Fibroblast of lung (primary cell): Measurements from ENCODE around the gene FERMT2. TPM values are rescaled to one million over a fixed set of nuclear protein-coding genes. Genes with fewer than 3 reads are reported as not detected.

ENCODE experiments used
- DNase-seq, 2 donors: peaks; one replicate each; pipeline versions ENCODE4 v3.0.0 to v3.0.0-alpha.2; 2010; ENCODE audit warnings: low read depth in 2 of 2
- H2AFZ ChIP-seq: 2 replicates; pipeline ENCODE4 v1.5.1; 2012; ENCODE audit warnings: low read length, control low read depth, inconsistent platforms
- H3K27ac ChIP-seq: 2 replicates; pipeline ENCODE4 v1.5.1; 2011; ENCODE audit warnings: low read length, control low read depth; ENCODE audit not compliant: insufficient read depth
- H3K27me3 ChIP-seq: 2 replicates; pipeline ENCODE4 v1.5.1; 2011; ENCODE audit warnings: mild to moderate bottlenecking, low read length; ENCODE audit not compliant: control insufficient read depth, insufficient read depth
- H3K36me3 ChIP-seq: 2 replicates; pipeline ENCODE4 v1.5.1; 2011; ENCODE audit warnings: low read length; ENCODE audit not compliant: control insufficient read depth, insufficient read depth
- H3K4me1 ChIP-seq: 2 replicates; pipeline ENCODE4 v1.5.1; 2011; ENCODE audit warnings: low read length; ENCODE audit not compliant: control insufficient read depth, insufficient read depth; ENCODE audit errors: extremely low read depth
- H3K4me2 ChIP-seq: 2 replicates; pipeline ENCODE4 v1.5.1; 2011; ENCODE audit warnings: low read length, control low read depth; ENCODE audit not compliant: insufficient read depth; ENCODE audit errors: extremely low read depth
- H3K4me3 ChIP-seq, 4 experiments: fragments of 200-600 bp in 1 of 4; sonication (generic) in 1 of 4; replicated peaks in 1 of 4; 2 replicates each; pipeline ENCODE4 v1.5.1; 2011 to 2016; ENCODE audit warnings: low read length in 4 of 4, low read depth in 3 of 4, mild to moderate bottlenecking in 3 of 4, control low read depth in 2 of 4, inconsistent platforms in 1 of 4, mixed read lengths in 1 of 4; ENCODE audit not compliant: insufficient read depth in 1 of 4; ENCODE audit errors: control extremely low read depth in 1 of 4
- H3K79me2 ChIP-seq: 2 replicates; pipeline ENCODE4 v1.5.1; 2012; ENCODE audit warnings: mild to moderate bottlenecking, low read length, inconsistent platforms; ENCODE audit not compliant: control insufficient read depth, insufficient read depth
- H3K9ac ChIP-seq: 2 replicates; pipeline ENCODE4 v1.5.1; 2011; ENCODE audit warnings: mild to moderate bottlenecking, low read length, control low read depth; ENCODE audit not compliant: insufficient read depth
- H3K9me3 ChIP-seq: 2 replicates; pipeline ENCODE4 v1.5.1; 2012; ENCODE audit warnings: low read depth, low read length; ENCODE audit not compliant: control insufficient read depth, insufficient read depth
- H4K20me1 ChIP-seq: 2 replicates; pipeline ENCODE4 v1.5.1; 2011; ENCODE audit warnings: low read length; ENCODE audit not compliant: control insufficient read depth, insufficient read depth; ENCODE audit errors: extremely low read depth
- CTCF ChIP-seq, 2 donors: IDR thresholded peaks in 1 of 2; conservative IDR thresholded peaks in 1 of 2; 1 replicate in 1 of 2; 2 replicates in 1 of 2; pipeline ENCODE4 v1.5.1; 2011 to 2012; ENCODE audit warnings: low read length in 2 of 2, control low read depth in 1 of 2, inconsistent platforms in 1 of 2, low read depth in 1 of 2, mild to moderate bottlenecking in 1 of 2
- EZH2 ChIP-seq: IDR thresholded peaks from 2 replicates; pipeline ENCODE4 v1.5.1; 2012; ENCODE audit warnings: low read length, control low read depth, mild to moderate bottlenecking; ENCODE audit errors: missing control alignments
- polyA plus RNA-seq, 2 donors: library from polyadenylated mRNA; depleted of rRNA in 1 of 2; stranded (reverse) in 1 of 2; unstranded in 1 of 2; fragments of >200 nt; gene quantifications; 2 replicates each; pipeline ENCODE4 v1.2.1, GENCODE V29; 2011 to 2012; ENCODE audit warnings: missing spikeins in 1 of 2
- total RNA-seq: library from RNA; depleted of rRNA; stranded (reverse); fragments of >200 nt; gene quantifications from 2 replicates; pipeline ENCODE4 v1.2.1, GENCODE V29; 2014

The FERMT2 gene
- total and polyA plus RNA-seq, 2 donors (not counting 1 experiment from before 2014, with no cell fraction given): 111 to 439 TPM

GRCh38 chr14:52827426-52827825 is 123.4 kb downstream of the FERMT2 start:
- DNase-seq: no peak
- H3K9me3 ChIP-seq: no peaks in the 10 kb centered on the region
- no peak overlapping the region for H2AFZ ChIP-seq
- H4K20me1 ChIP-seq: no peaks in the 10 kb centered on the region
- H3K79me2 ChIP-seq: no peaks in the 10 kb centered on the region
- TF ChIP-seq EZH2 (no peak), CTCF (conservative IDR thresholded peaks at IDR 0.05 in 1 of 2, IDR thresholded peaks at IDR 0.05 in 1 of 2; ENCODE audit: low read depth in 1 of 2, low read length in 2 of 2) (no peak)
- no peak overlapping the region for H3K9ac ChIP-seq
- no peaks in the 10 kb centered on the region for H3K27me3 ChIP-seq
- H3K27ac ChIP-seq: no peak overlapping the region
- H3K4me3 ChIP-seq: no peak overlapping the region
- H3K4me1 ChIP-seq: peaks cover 4% of the 10 kb centered on the region
- H3K36me3 ChIP-seq: no peaks in the 10 kb centered on the region
- no peak overlapping the region for H3K4me2 ChIP-seq

DNA sequence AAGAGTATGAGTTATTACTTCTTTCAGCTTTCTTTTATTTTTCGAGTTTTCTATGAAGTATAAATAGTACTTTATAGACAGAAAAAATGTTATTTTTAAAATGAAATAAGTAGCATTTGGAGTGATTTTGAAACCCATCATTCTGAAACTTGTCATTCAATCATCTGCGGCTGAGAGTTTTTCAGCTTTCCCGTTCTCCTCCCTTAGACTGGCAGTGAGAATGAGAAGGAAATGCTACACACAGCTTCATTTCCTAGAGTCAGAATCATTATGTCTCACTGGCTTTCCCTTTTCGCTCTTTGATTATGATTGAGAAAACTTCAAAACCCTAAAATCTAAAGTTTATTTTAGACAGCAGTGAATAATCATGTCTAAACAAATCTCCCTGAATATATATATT is 125.8 kb downstream of the FERMT2 start:
- H3K27ac ChIP-seq: no peak overlapping the region

DNA sequence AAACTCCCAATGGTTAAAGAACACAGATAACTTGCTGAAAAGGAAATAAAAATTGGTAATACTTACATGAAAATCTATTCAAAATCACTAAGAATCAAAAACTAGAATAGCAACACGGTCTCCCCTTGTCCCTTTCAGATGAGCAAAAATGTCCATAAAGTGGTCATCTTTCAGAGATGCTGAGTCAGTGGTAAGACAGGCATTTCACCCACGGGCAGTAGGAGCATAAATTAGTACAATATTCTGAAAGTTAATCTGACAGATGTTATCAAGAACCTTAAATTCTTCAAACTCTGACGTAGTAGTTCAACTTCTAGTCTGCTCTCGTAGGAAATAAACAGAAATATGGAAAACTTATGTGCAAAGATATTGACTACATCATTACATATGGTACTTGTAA is 126.4 kb downstream of the FERMT2 start:
- H2AFZ ChIP-seq: no peak overlapping the region
- H3K4me2 ChIP-seq: no peak overlapping the region
- no peaks in the 10 kb centered on the region for H3K27me3 ChIP-seq
- TF ChIP-seq EZH2 (no peak), CTCF (conservative IDR thresholded peaks at IDR 0.05 in 1 of 2, IDR thresholded peaks at IDR 0.05 in 1 of 2; ENCODE audit: low read depth in 1 of 2, low read length in 2 of 2) (no peak)
- H3K9me3 ChIP-seq: no peaks in the 10 kb centered on the region
- H4K20me1 ChIP-seq: no peaks in the 10 kb centered on the region
- H3K36me3 ChIP-seq: no peaks in the 10 kb centered on the region
- DNase-seq: peak in 1 of 2 donors; percentile 22
- H3K4me3 ChIP-seq: no peak overlapping the region
- no peaks in the 10 kb centered on the region for H3K79me2 ChIP-seq
- H3K9ac ChIP-seq: no peak overlapping the region
- peaks cover 4% of the 10 kb centered on the region for H3K4me1 ChIP-seq
- H3K27ac ChIP-seq: no peak overlapping the region

More for the DNA sequence above, 125.8 kb downstream of the FERMT2 start:
- Histone ChIP-seq H3K9ac (no peak overlapping the region), H3K27me3 (no peaks in the 10 kb centered on the region), H2AFZ (no peak overlapping the region), H3K4me1 (peaks cover 4% of the 10 kb centered on the region), H3K9me3 (no peaks in the 10 kb centered on the region), H4K20me1 (no peaks in the 10 kb centered on the region), H3K4me3 (no peak overlapping the region), H3K79me2 (no peaks in the 10 kb centered on the region), H3K4me2 (peak overlapping the region; percentile 45), H3K36me3 (no peaks in the 10 kb centered on the region)
- DNase-seq: no peak
- TF ChIP-seq EZH2: no peak
